Medulla oblongata (tissue), 1 donor: ENCODE results near the gene LRIF1.
A peak's percentile ranks its signal among the peaks of the same experiment; 100 is the strongest.
"Not testable (repeated sequence)": the region's sequence is repeated elsewhere in the genome, so short reads cannot be mapped to it uniquely, and the experiment has no call there.

Source experiments
- DNase-seq: peaks from one replicate; pipeline ENCODE4 v3.0.0-alpha.2; 2015; ENCODE audit errors: extremely low spot score

Gene LRIF1

GRCh38 chr1:110963691-110964454 is at the start of gene LRIF1:
Gene LRIF1 (minus strand): TSS chr1:110963922. CDS start chr1:110963688, 234 bp downstream.
- peak; percentile 98 for DNase-seq

GRCh38 chr1:111008031-111008430 is 44.3 kb upstream of the LRIF1 start:
- DNase-seq = no peak

- DNase-seq = no peak
Observed at GRCh38 chr1:111006556-111006955, 42.8 kb upstream of the LRIF1 start.

- not testable (repeated sequence) for DNase-seq
Observed at GRCh38 chr1:110999607-111000006, 35.9 kb upstream of the LRIF1 start.

- DNase-seq = not testable (repeated sequence)
Observed at GRCh38 chr1:110992329-110992728, 28.6 kb upstream of the LRIF1 start.

GRCh38 chr1:110991295-110991694 is 27.6 kb upstream of the LRIF1 start:
- DNase-seq = not testable (repeated sequence)

GRCh38 chr1:110990541-110990940 is 26.8 kb upstream of the LRIF1 start:
- no peak for DNase-seq

GRCh38 chr1:110986407-110986891 is 22.7 kb upstream of the LRIF1 start:
- no peak for DNase-seq

- DNase-seq = no peak
Observed at GRCh38 chr1:110982320-110982719, 18.6 kb upstream of the LRIF1 start.

GRCh38 chr1:110979154-110979553 is 15.4 kb upstream of the LRIF1 start:
- no peak for DNase-seq

- no peak for DNase-seq
Observed at GRCh38 chr1:110976089-110976488, 12.4 kb upstream of the LRIF1 start.

- no peak for DNase-seq
Observed at GRCh38 chr1:110975265-110975664, 11.5 kb upstream of the LRIF1 start.

- DNase-seq = no peak
Observed at GRCh38 chr1:110967256-110967655, 3.5 kb upstream of the LRIF1 start.

GRCh38 chr1:110964455-110964903 is 757 bp upstream of the LRIF1 start:
- no peak for DNase-seq

GRCh38 chr1:110962892-110963690 is 631 bp downstream of the LRIF1 start:
- peak; percentile 68 for DNase-seq

- no peak for DNase-seq
Observed at GRCh38 chr1:110961902-110962301, 1.8 kb downstream of the LRIF1 start.

GRCh38 chr1:110960777-110961420 is 2.8 kb downstream of the LRIF1 start:
- no peak for DNase-seq

GRCh38 chr1:110957798-110958197 is 5.9 kb downstream of the LRIF1 start:
- DNase-seq = no peak

- no peak for DNase-seq
Observed at GRCh38 chr1:110956586-110956985, 7.1 kb downstream of the LRIF1 start.

- DNase-seq = no peak
Observed at GRCh38 chr1:110953031-110953430, 10.7 kb downstream of the LRIF1 start.

GRCh38 chr1:110952031-110952430 is 11.7 kb downstream of the LRIF1 start:
- DNase-seq = no peak

- no peak for DNase-seq
Observed at GRCh38 chr1:110951161-110951560, 12.6 kb downstream of the LRIF1 start.
